Fibroblast of skin of scalp (primary cell): ENCODE results near the gene COPG2.
A peak's percentile ranks its signal among the peaks of the same experiment; 100 is the strongest.
"Not testable (repeated sequence)": the region's sequence is repeated elsewhere in the genome, so short reads cannot be mapped to it uniquely, and the experiment has no call there.

Source experiments
- DNase-seq: peaks from one replicate; pipeline ENCODE4 v3.0.0-alpha.2; 2013

COPG2 gene

DNA sequence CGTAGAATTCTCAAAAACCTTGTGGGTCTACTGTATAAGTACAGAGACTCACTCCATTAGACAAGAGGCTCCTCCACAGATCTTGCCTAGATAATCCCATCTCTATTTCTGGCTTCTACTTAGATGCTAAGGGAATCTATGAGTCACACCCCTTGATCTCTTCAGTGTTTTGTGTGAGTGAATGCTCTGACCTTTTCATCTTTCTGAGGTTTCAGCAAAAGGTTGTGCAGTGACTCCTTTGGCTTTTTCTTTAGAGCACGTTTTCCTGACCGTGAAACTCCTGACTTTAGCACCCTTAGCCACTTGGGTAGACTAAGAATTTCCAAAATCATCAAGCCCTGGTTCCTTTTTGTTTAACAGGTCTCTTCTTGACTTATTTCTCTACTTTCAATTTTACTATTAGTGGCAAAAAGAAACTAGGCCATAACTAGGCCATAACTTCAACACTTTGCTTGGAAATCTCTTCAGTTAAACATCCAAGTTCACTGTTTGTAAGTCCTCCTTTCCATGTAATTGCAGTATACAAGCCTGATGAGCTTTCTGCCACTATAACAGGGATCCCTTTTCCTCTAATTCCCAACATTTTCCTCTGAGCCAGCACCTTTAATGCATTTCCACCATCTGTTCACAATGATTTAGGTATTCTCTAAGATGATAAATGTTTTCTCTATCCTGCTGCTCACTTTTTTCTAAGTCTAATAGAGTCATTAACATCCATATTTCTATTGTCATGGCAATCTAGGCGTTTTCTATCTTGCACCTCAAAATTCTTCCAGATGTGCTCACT is 19.4 kb downstream of the COPG2 start:
- DNase-seq = peak; percentile 34

DNA sequence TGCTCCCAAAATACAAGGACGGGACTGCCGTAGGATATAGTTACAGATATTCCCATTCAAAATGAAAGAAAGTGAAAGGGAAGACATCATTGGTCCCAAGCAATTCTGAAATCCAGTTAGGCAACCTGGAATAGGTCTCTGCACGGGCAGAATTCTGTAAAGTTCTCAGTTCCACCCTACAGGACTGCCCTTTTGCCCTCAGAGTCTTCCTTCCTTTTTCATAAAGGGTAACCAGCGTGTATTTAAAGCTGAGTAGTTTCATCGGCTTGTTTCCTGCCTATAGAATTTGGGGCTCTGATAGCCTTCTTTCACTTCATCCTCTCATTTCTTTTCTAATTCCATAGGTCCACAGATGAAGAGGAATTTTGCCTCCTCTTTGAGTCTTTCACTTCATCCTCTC is 20.0 kb downstream of the COPG2 start:
- DNase-seq = no peak

DNA sequence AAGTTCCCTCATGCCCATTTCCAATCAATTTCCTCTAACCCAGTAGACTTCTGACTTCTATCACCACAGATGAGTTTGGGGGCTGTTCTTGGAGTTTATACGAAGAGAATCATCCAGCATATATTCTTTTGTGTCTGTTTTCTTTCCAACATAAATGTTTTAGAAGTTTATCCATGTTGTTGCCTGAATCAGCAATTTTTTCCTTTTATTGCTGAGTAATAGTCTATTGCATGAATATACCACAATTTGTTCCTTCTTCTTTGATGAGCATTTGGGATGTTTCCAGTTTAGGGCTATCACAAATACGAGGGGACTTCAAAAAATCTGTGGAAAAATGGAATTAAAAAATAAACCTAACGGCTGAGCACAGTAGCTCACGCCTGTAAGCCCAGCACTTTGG is 26.2 kb downstream of the COPG2 start:
- no peak for DNase-seq

DNA sequence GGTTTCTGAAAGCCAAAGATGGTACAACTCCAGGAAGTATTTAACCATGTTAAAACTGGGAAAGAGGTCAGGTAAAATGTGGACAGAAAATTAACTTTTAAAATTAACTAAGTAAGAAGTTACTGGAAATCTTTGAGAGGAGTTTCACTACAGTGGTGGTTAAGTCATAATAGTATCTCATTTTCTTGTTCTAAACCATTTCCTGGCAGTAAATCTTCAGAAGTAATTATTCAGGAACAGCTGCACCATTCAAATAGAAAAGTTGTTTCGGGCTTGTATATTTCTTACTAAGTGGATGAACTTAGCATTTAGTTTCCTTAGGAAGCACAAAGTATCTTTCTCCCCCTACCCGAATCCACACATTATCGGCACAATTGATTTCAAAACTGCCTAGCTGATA is 27.1 kb downstream of the COPG2 start:
- DNase-seq = no peak

DNA sequence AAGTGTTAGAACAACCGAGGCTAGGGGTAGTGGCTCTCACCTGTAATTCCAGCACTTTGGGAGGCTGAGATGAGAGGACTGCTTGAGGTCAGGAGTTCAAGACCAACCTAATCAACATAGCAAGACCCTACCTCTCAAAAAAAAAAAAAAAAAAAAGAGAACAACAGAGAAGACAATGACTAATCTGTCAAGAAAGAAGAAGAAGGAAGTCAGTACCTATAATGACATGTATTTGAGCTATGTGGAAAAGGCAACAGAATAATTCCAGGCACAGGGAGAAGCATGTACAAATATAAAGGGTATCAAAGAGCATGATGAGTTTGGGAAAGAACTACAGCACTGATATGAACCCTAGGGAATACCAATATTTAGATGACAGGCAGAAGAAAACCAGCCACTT is 27.5 kb downstream of the COPG2 start:
- no peak for DNase-seq

DNA sequence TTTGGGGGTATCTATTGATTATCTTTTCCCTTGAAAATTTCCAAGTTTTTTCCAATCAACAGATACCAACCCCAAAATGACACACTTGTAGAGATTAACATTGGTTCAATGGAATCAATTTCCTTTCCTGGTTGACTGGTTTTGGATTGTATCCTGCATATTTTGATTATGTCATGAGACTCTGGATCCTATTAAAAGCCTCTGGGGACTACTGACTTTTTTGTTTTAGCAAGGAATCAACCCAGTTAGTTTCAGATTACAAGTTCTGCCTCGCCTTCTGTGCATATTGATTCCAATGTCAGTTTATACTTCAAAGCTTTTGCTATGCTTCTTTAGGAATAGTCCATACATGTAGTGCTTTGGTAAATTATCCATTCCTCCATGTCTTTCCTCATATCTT is 29.2 kb downstream of the COPG2 start:
- peak; percentile 6 for DNase-seq

DNA sequence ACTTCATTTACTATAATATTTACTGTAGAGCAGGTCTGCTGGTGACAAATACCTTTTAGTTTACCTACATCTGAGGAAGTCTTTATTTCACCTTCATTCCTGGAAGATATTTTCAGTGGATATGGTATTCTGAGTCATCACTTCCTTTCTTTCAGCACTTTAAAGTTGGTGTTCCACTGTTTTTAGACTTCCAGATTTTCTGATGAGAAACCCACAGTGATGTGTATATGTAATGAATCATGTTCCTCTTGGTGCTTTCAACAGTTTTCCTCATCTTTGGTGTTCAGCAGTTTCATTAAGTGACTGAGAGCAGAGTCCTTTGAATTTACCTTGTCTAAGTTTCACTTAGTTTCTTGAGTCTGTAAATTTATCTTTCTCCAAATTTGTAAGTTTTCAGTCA is 36.4 kb downstream of the COPG2 start:
- DNase-seq = peak; percentile 44

DNA sequence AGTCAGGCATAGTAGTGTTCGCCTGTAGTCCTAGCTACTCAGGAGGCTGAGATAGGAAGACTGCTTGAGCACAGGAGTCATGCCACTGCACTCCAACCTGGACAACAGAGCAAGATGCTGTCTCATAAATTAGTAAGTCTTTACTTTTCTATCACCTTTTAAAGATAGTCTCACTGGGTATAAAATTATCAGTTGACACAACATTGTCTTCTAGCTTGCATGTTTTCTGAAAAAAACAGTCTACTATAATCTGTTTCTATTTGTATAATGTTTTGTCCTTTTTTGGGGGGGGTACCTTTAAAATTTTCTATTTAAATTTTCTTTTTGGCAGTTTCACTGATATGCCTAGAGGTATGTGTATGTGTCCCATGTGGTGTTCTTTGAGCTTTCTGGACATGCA is 39.6 kb downstream of the COPG2 start:
- no peak for DNase-seq

DNA sequence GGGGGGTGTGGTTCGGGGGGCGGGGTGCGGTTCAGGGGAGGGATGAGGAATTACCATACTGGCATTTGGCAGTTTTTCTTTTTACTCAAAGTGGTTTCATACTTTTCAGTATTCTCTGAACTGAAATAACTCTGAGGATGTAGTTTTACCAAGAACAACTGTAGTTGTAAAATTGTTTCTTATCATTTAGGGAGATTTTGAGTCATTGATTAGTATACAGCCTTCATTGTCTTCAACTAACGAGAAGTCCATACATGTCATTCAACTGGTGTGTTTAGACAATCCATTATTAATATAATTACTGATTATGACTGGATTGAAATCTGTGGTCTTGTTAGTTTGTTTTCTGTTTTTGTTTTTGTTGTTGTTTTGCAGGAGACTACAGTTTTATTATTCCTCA is 40.8 kb downstream of the COPG2 start:
- no peak for DNase-seq

DNA sequence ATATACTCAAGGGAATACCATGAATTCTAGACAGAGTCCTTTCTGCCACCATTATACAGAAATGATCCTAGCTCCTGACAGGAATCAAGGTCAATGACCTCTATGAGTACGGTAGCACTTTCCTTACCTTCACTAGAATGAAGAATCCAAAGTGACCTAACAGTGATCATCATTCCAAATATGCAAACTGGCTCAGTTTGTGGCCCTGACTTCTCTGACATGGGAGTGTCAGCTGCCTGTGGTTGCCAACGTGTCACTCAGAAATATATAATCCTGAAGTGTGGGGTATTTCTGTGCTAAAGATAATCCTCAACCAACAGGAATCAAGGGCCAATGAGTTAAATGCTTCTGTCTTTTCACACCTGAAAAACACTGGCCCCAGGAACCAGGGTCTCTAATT is 45.7 kb downstream of the COPG2 start:
- DNase-seq = no peak

DNA sequence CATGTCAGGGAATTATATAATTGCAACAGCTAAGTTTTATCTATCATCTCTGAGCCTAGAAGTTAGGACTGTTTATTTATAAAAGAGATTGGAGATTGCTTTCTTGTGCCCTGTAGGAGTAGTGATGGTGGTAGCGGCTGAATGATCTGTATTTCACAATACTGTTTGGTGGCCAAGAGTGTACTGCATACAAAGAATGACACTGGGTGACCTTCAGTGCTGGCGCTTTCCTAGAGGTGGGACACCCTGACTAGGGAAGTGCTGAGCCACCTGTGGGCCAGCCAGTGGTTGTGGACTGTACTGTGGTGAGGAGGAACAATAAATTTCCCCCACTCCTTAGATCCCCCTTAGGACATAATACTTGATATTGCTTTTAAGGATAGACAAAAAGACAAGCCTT is 53.0 kb downstream of the COPG2 start:
- DNase-seq = no peak

DNA sequence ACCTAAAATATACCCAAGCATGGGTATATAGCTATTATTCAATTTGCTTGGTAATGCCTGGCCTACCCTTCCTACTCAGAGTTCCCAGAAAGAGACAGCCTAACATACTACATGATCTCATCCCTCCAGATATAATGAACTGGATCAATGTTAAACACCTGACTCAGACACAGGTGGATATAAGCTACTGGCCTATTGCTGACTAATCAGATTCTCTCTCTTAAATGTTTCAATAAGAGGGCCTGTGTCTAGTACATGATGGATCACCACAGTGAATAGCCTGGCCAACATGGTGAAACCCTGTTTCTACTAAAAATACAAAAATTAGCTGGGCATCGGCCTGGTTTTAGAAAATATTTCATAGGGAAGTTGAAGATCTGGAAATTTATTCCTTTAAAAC is 54.1 kb downstream of the COPG2 start:
- no peak for DNase-seq

DNA sequence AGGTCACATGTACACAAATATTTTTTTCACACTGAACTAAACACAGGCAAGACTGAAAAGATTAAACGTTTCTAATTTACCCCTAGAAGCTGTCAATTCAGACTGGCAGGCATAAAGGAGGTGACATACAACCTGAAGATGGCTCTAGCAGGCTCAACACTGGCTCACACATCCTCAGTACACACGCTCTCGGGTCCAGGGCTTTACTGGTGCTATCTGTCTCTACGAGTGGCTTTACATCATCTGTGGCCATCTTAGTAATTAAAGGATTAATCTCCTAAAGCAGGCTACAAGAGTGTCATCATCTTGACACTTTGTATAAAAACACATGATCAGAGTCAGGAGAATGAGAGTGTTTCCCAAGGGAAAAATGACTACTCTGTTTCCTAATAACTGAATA is 57.3 kb downstream of the COPG2 start:
- DNase-seq = no peak

DNA sequence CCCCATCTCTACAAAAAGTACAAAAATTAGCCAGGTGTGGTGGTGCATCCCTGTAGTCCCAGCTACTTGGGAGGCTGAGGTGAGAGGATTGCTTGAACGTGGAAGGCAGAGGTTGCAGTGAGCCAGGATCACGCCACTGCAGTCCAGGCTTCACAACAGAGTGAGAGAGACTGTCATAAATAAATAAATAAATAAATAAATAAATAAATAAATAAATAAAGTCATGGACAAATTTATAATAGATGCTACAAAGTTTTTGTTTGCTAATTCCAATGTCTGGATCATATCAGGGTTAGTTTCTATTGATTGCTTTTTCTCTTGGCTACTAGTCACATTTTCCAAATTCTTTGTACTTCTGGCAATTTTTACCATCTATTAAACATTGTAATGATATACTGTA is 61.5 kb downstream of the COPG2 start:
- DNase-seq = not testable (repeated sequence)

DNA sequence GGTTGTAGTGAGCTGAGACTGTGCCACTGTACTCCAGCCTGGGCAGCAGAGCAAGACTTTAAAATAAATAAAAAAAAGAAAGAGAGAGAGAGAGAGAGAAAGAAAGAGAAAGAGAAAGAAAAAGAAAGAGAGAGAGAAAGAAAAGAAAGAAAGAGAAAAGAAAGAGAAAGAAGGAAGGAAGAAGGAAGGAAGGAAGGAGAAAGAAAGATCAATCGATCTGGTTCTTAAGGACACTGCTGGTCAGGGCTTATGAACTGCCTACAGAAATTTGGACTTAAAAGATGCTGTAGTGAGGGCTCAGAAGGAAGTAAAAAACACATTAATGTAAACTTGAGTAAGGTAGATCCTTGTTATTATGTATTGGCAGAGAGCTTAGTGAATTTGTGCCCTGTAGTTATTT is 62.4 kb downstream of the COPG2 start:
- DNase-seq = no peak

DNA sequence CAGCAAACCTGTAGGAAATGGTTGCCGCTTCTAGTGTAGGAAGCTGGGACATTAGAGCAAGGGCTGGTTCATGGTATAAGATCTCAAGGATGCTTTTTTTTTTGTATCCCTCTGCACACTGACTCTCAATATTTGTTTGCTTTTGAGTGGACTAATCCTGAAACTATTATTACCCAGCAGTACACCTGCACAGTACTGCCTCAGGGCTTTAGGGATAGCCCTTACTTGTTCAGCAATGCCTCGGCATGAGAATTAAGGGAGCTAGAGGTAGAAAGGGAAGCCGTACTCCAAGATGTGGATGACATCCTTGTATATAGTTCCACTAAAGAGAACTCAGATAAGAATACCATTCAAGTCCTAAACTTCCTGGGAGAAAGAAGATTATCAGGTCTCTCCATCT is 70.5 kb downstream of the COPG2 start:
- DNase-seq = no peak

DNA sequence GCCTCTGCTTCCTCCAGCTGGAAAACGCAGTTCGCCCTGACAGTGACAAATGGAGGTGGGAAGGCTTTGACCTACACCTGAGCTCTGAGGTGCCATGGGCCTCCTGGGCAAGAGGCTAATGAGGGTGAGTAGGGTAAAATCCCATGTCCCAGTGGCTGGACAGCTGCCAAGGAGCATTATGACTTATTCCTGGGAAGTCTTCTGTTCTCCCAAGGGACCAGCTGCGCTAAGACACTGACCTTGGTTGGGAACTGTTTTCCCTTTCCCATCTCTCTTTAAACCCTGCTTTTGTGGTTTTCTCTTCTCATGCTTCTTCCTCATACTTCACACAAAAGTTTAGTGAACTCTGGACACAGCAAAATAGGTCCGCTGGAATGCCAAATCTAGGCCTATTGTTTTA is 72.6 kb downstream of the COPG2 start:
- peak; percentile 70 for DNase-seq

DNA sequence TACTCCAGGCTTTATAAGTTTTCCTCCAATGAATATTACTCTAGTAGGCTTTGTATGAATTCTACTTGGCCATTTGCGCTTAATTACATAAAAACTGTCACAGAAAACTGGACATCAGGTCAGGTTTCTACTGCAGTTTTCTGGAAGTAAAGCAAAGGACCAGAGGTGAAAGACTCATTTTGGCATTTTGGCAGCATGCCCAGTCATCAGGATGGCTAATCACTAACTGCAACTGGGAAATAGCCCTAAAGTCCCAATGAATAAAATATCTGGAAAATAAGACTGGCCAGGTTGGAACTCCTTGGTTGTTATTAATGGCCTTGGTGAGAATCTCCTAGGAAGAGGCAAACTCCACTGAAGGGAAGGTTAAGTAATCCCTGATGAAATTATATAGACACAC is 75.5 kb downstream of the COPG2 start:
- DNase-seq = no peak

DNA sequence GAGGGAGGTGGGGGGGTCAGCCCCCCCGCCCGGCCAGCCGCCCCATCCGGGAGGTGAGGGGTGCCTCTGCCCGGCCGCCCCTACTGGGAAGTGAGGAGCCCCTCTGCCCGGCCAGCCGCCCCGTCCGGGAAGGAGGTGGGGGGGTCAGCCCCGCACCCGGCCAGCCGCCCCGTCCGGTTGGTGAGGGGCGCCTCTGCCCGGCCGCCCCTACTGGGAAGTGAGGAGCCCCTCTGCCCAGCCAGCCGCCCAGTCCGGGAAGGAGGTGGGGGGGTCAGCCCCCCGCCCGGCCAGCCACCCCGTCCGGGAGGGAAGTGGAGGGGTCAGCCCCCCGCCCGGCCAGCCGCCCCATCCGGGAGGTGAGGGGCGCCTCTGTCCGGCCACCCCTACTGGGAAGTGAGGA is 77.1 kb downstream of the COPG2 start:
- not testable (repeated sequence) for DNase-seq

DNA sequence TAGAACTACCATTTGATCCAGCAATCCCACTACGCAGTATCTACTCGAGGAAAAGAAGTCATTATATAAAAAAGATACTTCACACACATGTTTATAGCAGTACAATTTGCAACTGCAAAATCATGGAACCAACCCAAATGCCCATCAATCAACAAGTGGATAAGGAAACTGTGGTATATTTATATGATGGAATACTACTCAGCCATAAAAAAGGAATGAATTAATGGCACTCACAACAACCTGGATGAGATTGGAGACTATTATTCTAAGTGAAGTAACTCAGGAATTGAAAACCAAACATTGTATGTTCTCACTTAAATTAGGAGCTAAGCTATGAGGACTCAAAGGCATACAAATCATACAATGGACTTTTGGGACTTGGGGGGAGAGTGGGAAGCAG is 82.6 kb downstream of the COPG2 start:
- DNase-seq = not testable (repeated sequence)

DNA sequence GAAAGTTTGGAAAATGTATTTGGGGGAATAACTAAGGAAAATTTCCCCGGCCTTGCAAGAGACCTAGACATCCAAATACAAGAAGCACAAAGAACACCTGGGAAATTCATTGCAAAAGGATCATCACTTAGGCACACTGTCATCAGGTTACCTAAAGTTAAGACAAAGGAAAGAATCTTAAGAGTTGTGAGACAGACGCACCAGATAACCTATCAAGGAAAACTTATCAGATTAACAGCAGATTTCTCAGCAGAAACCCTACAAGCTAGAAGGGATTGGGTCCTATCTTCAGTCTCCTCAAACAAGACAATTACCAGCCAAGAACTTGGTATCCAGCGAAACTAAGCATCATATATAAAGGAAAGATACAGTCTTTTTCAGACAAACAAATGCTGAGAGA is 93.4 kb downstream of the COPG2 start:
- DNase-seq = not testable (repeated sequence)

DNA sequence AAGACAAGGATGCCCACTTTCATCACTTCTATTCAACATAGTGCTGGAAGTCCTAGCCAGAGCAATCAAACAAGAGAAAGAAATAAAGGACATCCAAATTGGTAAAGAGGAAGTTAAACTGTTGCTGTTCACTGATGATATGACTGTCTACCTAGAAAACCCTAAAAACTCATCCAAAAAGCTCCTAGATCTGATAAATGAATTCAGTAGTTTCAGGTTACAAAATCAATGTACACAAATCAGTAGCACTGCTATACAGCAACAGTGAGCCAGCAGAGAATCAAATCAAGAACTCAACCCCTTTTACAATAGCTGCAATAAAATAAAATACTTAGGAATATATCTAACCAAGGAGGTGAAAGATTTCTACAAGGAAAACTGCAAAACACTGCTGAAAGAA is 98.4 kb downstream of the COPG2 start:
- not testable (repeated sequence) for DNase-seq

DNA sequence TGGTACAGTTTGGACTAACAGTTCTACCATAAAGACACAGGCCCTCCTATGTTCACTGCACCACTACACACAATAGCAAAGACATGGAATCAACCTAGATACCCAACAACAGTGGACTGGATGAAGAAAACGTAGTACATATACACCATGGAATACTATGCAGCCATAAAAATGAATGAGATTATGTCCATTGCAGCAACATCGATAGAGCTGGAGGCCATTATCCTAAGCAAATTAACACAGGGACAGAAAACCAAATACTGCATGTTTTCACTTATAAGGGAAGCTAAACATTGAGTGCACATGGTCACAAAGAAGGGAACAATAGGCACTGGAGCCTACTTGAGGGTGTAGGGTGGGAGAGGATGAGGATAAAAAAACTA is 101.7 kb downstream of the COPG2 start:
- DNase-seq = no peak

DNA sequence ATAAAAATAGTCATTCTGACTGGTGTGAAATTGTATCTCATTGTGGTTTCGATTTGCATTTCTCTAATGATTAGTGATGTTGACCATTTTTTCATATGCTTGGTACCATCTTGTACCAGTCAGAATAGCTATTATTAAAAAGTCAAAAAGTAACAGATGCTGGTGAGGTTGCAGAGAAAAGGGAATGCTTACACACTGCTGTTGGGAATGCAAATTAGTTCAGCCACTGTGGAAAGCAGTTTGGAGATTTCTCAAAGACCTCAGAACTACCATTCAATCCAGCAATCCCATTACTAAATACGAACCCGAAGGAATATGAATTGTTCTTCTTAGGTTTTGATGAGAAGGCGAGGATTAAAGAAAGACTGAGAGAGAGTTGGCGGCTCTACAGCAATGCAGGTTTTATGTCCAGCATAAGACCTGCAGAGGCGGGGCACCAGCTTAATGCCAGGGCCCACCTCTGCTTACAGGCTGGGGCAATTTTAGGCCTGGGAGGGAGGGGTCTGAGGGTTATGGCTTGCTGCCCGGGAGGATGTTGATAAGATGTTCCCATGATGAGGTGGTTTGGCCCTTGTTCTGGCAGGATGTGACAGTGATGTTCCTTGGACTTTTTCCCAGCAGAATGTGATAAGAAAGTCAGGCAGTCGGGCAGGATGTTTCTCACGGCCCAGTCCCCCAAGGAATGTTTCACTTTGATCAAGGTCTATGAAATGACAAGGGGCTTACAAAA is 102.2 kb downstream of the COPG2 start:
- peak; percentile 51 for DNase-seq
